BE2C (cell line): ENCODE results near the gene MSRB2.

Experiments used
- DNase-seq: peaks from one replicate; pipeline ENCODE4 v3.0.0-alpha.2; 2020
- H3K27me3 ChIP-seq: fragments of 250-450 bp; sonication (Bioruptor Pico); 2 replicates; pipeline ENCODE4 v1.5.1; 2020; ENCODE audit warnings: mild to moderate bottlenecking
- H3K36me3 ChIP-seq: fragments of 250-450 bp; sonication (Bioruptor Pico); 2 replicates; pipeline ENCODE4 v1.5.1; 2020; ENCODE audit warnings: mild to moderate bottlenecking
- H3K4me1 ChIP-seq: fragments of 250-450 bp; sonication (Bioruptor Pico); 2 replicates; pipeline ENCODE4 v1.5.1; 2020
- H3K4me3 ChIP-seq: 2 replicates; pipeline ENCODE4 v1.5.1; 2011; ENCODE audit warnings: low read depth, low read length
- H3K9me3 ChIP-seq: fragments of 250-450 bp; sonication (Bioruptor Pico); 2 replicates; pipeline ENCODE4 v1.5.1; 2020
- CTCF ChIP-seq: IDR thresholded peaks from 2 replicates; pipeline ENCODE4 v1.5.1; 2012; ENCODE audit warnings: mild to moderate bottlenecking, low read depth, low read length

The MSRB2 gene

GRCh38 chr10:23157239-23157681 is 61.9 kb downstream of the MSRB2 start:
- Histone ChIP-seq H3K4me1 (no peaks in the 10 kb centered on the region; the same call in 1 of the 2 replicates), H3K4me3 (no peak overlapping the region), H3K9me3 (no peaks in the 10 kb centered on the region), H3K36me3 (no peaks in the 10 kb centered on the region), H3K27me3 (peaks cover 9% of the 10 kb centered on the region; the same call in 1 of the 2 replicates)
- DNase-seq: no peak
- no peak for TF ChIP-seq CTCF

DNA sequence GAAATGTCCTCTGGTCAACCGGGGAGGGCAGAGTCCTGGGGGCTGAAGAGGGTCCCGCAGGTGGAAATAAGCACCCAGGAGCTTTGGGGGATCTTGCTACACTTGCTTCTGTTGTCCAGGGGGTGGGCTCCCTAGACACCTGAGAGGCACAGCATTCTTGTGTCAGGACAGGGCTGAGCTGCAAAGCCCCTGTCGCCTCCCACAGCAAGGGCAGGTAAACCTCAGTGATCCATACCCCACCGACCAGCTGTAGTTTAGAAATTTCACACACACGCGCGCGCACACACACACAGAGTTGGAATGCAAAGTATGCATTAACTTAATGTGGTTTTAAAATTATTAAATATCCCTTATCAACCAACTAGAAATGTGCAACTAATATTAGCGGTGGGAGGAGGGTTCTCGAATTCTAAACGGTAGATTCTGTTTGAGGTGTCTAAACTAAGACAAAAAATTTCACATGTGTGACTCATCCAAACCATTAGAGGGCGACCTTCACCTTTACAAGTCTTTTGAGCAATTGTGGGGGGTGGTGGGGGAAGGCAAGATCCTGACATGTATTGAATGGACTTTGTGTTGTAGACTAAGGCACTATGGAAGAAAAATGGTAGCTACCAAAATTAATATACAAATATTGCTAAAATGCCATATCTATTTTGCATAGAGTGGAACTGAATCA is 62.5 kb downstream of the MSRB2 start:
- H3K27me3 ChIP-seq: peaks cover 13% of the 10 kb centered on the region; the same call in 1 of the 2 replicates

DNA sequence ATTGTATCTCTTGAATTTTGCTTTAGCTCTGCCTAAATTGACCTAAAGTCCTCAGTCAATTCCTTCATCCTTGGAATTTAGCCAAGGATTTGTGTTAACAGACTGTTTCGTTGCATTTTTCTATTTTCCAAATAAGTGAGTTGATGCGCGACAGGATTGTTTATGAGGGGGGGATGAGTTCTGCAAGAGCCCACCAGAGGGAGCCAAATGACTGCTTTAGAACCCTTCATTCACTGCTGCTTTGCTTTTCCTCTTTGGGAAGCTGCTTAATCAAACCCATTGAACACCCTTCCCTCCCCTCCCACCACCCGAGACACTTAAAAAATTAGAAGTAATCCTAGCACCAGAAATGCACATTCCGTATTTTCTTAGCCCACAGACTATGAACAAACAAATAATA is 63.0 kb downstream of the MSRB2 start:
- TF ChIP-seq CTCF: peak; percentile 88
- Histone ChIP-seq H3K9me3 (no peaks in the 10 kb centered on the region), H3K4me3 (peak overlapping the region; percentile 53), H3K36me3 (no peaks in the 10 kb centered on the region), H3K4me1 (no peaks in the 10 kb centered on the region; the same call in 1 of the 2 replicates), H3K27me3 (peaks cover 13% of the 10 kb centered on the region; the same call in 1 of the 2 replicates)
- DNase-seq: peak; percentile 49

More for the DNA sequence above, 62.5 kb downstream of the MSRB2 start:
- Histone ChIP-seq H3K4me3 (peak overlapping the region; percentile 53), H3K9me3 (no peaks in the 10 kb centered on the region), H3K4me1 (no peaks in the 10 kb centered on the region; the same call in 1 of the 2 replicates), H3K36me3 (no peaks in the 10 kb centered on the region)
- DNase-seq: peak; percentile 53
- peak; percentile 38; the same call in 1 of the 2 replicates for TF ChIP-seq CTCF

DNA sequence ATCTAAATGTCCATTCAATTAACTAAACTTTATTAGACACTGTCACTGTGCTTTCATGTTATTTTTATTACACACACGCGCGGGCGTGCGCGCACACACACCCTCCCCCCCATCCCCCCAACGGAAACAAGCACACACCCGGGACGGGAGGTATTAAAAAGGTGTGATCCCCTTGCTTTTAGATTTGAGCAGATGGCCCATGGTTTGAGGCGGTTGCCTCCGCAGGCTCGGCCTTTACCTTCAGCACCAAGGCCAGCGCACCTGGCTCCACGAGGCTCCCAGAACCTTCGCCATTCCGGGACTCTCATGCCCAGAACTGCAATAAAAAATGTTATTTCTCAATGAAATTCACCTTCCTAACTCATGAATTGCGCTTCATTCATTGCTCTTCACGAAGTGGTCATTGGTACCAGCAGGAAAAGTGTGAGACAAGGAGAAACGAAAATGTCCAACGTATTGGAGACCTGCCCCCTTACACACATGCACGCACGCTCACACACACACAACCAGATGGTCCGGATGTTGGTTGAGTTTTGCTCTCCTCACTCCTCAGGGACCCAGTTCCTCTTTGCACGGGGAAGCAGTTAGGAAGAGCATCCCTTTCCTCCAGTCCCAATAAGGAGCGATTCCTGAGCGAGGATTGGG is 76.0 kb downstream of the MSRB2 start:
- DNase-seq: no peak
- Histone ChIP-seq H3K27me3 (peaks cover 77% of the 10 kb centered on the region), H3K4me1 (no peaks in the 10 kb centered on the region), H3K9me3 (no peaks in the 10 kb centered on the region), H3K4me3 (no peak overlapping the region), H3K36me3 (no peaks in the 10 kb centered on the region)
- TF ChIP-seq CTCF: no peak
